Common myeloid progenitor, CD34-positive (primary cell): Measurements from ENCODE around the gene ABCC12.
"Not testable (repeated sequence)": the region's sequence is repeated elsewhere in the genome, so short reads cannot be mapped to it uniquely, and the experiment has no call there.

Source experiments
- CTCF ChIA-PET: fragments of 350-600 bp; sonication (Branson Sonifier 250); formaldehyde crosslinking; loops from one replicate; lab custom pipeline; 2021; ENCODE audit warnings: antibody characterized with exemption; lab: Charles Lee
- POLR2A ChIA-PET: fragments of 350-600 bp; sonication (Branson Sonifier 250); formaldehyde crosslinking; loops from one replicate; lab custom pipeline; 2021; ENCODE audit warnings: antibody characterized with exemption; lab: Charles Lee
- DNase-seq, 3 donors: peaks; one replicate each; pipeline versions ENCODE4 v3.0.0 to v3.0.0-alpha.2; 2013
- H3K27ac ChIP-seq, 2 experiments: 1 replicate in 1 of 2; 2 replicates in 1 of 2; pipeline ENCODE4 v1.7.0; 2013; ENCODE audit warnings: inconsistent platforms in 2 of 2, low read length in 2 of 2, mild to moderate bottlenecking in 2 of 2, low read depth in 1 of 2, moderate library complexity in 1 of 2; ENCODE audit not compliant: severe bottlenecking in 2 of 2, insufficient read depth in 1 of 2, poor library complexity in 1 of 2
- H3K27me3 ChIP-seq, 5 experiments: replicated peaks in 2 of 5; 1 replicate in 3 of 5; 2 replicates in 2 of 5; pipeline versions ENCODE4 v1.6.1 to v1.7.0; 2013; ENCODE audit warnings: low read length in 4 of 5, mild to moderate bottlenecking in 2 of 5, moderate library complexity in 2 of 5, inconsistent platforms in 1 of 5; ENCODE audit not compliant: insufficient read depth in 5 of 5, control insufficient read depth in 4 of 5
- H3K36me3 ChIP-seq, 4 experiments: 1 replicate in 2 of 4; 2 replicates in 2 of 4; pipeline versions ENCODE4 v1.6.1 to v1.7.0; 2013; ENCODE audit warnings: low read length in 3 of 4, control low read depth in 1 of 4, mild to moderate bottlenecking in 1 of 4; ENCODE audit not compliant: control insufficient read depth in 4 of 4, insufficient read depth in 4 of 4
- H3K4me1 ChIP-seq, 4 experiments: 1 replicate in 3 of 4; 2 replicates in 1 of 4; pipeline versions ENCODE4 v1.6.1 to v1.7.1; 2013; ENCODE audit warnings: low read length in 3 of 4, mild to moderate bottlenecking in 3 of 4, control low read depth in 1 of 4, inconsistent platforms in 1 of 4, moderate library complexity in 1 of 4; ENCODE audit not compliant: control insufficient read depth in 4 of 4, insufficient read depth in 4 of 4; ENCODE audit errors: control extremely low read depth in 1 of 4
- H3K4me3 ChIP-seq, 7 experiments: 1 replicate in 4 of 7; 2 replicates in 3 of 7; pipeline versions ENCODE4 v1.5.1 to v1.7.0; 2013; ENCODE audit warnings: mild to moderate bottlenecking in 7 of 7, low read length in 6 of 7, moderate library complexity in 6 of 7, inconsistent platforms in 2 of 7, low read depth in 2 of 7, control low read depth in 1 of 7; ENCODE audit not compliant: insufficient read depth in 4 of 7, control insufficient read depth in 1 of 7; ENCODE audit errors: extremely low read depth in 1 of 7
- H3K9me3 ChIP-seq, 5 experiments: 1 replicate in 4 of 5; 2 replicates in 1 of 5; pipeline versions ENCODE4 v1.6.1 to v1.7.1; 2013; ENCODE audit warnings: low read length in 4 of 5, mild to moderate bottlenecking in 2 of 5, inconsistent platforms in 1 of 5, low read depth in 1 of 5, moderate library complexity in 1 of 5; ENCODE audit not compliant: control insufficient read depth in 4 of 5, insufficient read depth in 2 of 5; ENCODE audit errors: control extremely low read depth in 1 of 5
- WGBS: methylation state at CpG from one replicate; pipeline ENCODE4 v1.1.5; 2013; ENCODE audit not compliant: insufficient coverage; 5-methylcytosine and 5-hydroxymethylcytosine counted together

ABCC12 gene

GRCh38 chr16:48180868-48181480, 25.2 kb upstream of the ABCC12 start:
- Histone ChIP-seq H3K27me3 (peaks cover 0 to 2% (median 0%) of the 10 kb centered on the region in 5 experiments), H3K27ac (no peak overlapping the region), H3K4me3 (no peak overlapping the region), H3K9me3 (no peaks in the 10 kb centered on the region), H3K4me1 (no peaks in the 10 kb centered on the region), H3K36me3 (no peaks in the 10 kb centered on the region)
- POLR2A ChIA-PET: no interaction called here
- CTCF ChIA-PET: no interaction called here
- DNase-seq: no peak
- 97% methylated on average over 7 of the region's 9 CpGs for WGBS

GRCh38 chr16:48176635-48177408, 21.0 kb upstream of the ABCC12 start:
- no peak overlapping the region for H3K27ac ChIP-seq
- H3K36me3 ChIP-seq: no peaks in the 10 kb centered on the region
- no peaks in the 10 kb centered on the region for H3K4me1 ChIP-seq
- DNase-seq: no peak
- no peak overlapping the region for H3K4me3 ChIP-seq
- H3K9me3 ChIP-seq: no peaks in the 10 kb centered on the region
- H3K27me3 ChIP-seq: peaks cover 0 to 2% (median 0%) of the 10 kb centered on the region in 5 experiments
- POLR2A ChIA-PET: no interaction called here
- CTCF ChIA-PET: interaction anchor here (0.8 kb wide), 1 partner anchor 12 kb away, joined by 3 read pairs; no protein-coding TSS in a partner anchor
- WGBS: 95% methylated on average over 17 of the region's 20 CpGs

GRCh38 chr16:48173889-48174288, 18.1 kb upstream of the ABCC12 start:
- no peaks in the 10 kb centered on the region for H3K36me3 ChIP-seq
- no peak overlapping the region for H3K4me3 ChIP-seq
- no peak for DNase-seq
- peaks cover 0 to 2% (median 0%) of the 10 kb centered on the region in 5 experiments for H3K27me3 ChIP-seq
- CTCF ChIA-PET: interaction anchor here (0.6 to 1.8 kb wide), 3 partner anchors 8 to 1230 kb away, joined by 3 to 5 read pairs (median 4); no protein-coding TSS in a partner anchor
- H3K27ac ChIP-seq: no peak overlapping the region
- H3K4me1 ChIP-seq: no peaks in the 10 kb centered on the region
- no peaks in the 10 kb centered on the region for H3K9me3 ChIP-seq
- POLR2A ChIA-PET: no interaction called here
- WGBS: 25% methylated on average over 1 of the region's 1 CpG

GRCh38 chr16:48172682-48173081, 16.9 kb upstream of the ABCC12 start:
- Histone ChIP-seq H3K36me3 (no peaks in the 10 kb centered on the region), H3K9me3 (no peaks in the 10 kb centered on the region), H3K27ac (no peak overlapping the region), H3K27me3 (peaks cover 0 to 1% (median 0%) of the 10 kb centered on the region in 5 experiments), H3K4me1 (no peaks in the 10 kb centered on the region), H3K4me3 (no peak overlapping the region)
- no CpG with 5 or more reads among the region's 1 CpG for WGBS
- CTCF ChIA-PET: interaction anchor here (1.2 kb wide), 1 partner anchor 347 kb away, joined by 3 read pairs; no protein-coding TSS in a partner anchor
- no peak for DNase-seq
- POLR2A ChIA-PET: no interaction called here

GRCh38 chr16:48169896-48170295, 14.1 kb upstream of the ABCC12 start:
- POLR2A ChIA-PET: no interaction called here
- Histone ChIP-seq H3K4me1 (peaks cover 0 to 7% (median 3%) of the 10 kb centered on the region in 4 experiments), H3K9me3 (no peaks in the 10 kb centered on the region), H3K27me3 (no peaks in the 10 kb centered on the region), H3K36me3 (no peaks in the 10 kb centered on the region), H3K27ac (no peak overlapping the region), H3K4me3 (no peak overlapping the region)
- 89% methylated on average over 7 of the region's 8 CpGs for WGBS
- CTCF ChIA-PET: interaction anchor here (1.2 kb wide), 2 partner anchors 11 to 13 kb away, joined by 3 read pairs; no protein-coding TSS in a partner anchor
- DNase-seq: no peak

GRCh38 chr16:48168075-48168474, 12.3 kb upstream of the ABCC12 start:
- POLR2A ChIA-PET: no interaction called here

GRCh38 chr16:48166617-48167016, 10.8 kb upstream of the ABCC12 start:
- POLR2A ChIA-PET: not testable (repeated sequence)

More at GRCh38 chr16:48168075-48168474, 12.3 kb upstream of the ABCC12 start:
- CTCF ChIA-PET: no interaction called here
- Histone ChIP-seq H3K9me3 (no peaks in the 10 kb centered on the region), H3K27ac (no peak overlapping the region), H3K4me1 (peaks cover 0 to 9% (median 4%) of the 10 kb centered on the region in 4 experiments), H3K4me3 (no peak overlapping the region), H3K27me3 (no peaks in the 10 kb centered on the region), H3K36me3 (no peaks in the 10 kb centered on the region)
- no peak for DNase-seq
- no CpG with 5 or more reads among the region's 1 CpG for WGBS

More at GRCh38 chr16:48166617-48167016, 10.8 kb upstream of the ABCC12 start:
- DNase-seq, H3K9me3 ChIP-seq, H3K27ac ChIP-seq, H3K36me3 ChIP-seq, H3K4me1 ChIP-seq, H3K27me3 ChIP-seq, H3K4me3 ChIP-seq: not testable (repeated sequence)
- CTCF ChIA-PET: interaction anchor here (0.8 to 3.7 kb wide), 4 partner anchors 14 to 1219 kb away, joined by 3 to 11 read pairs (median 4); no protein-coding TSS in a partner anchor
- WGBS: 100% methylated on average over 3 of the region's 5 CpGs
